A204.1 (cell line): ENCODE data around the gene ADGRF5.

Source experiments
- FAIRE-seq: peaks from 2 replicates; lab custom pipeline; 2012; peaks lifted over from hg19 to GRCh38; lab: Jason Lieb, UNC

The ADGRF5 gene

DNA sequence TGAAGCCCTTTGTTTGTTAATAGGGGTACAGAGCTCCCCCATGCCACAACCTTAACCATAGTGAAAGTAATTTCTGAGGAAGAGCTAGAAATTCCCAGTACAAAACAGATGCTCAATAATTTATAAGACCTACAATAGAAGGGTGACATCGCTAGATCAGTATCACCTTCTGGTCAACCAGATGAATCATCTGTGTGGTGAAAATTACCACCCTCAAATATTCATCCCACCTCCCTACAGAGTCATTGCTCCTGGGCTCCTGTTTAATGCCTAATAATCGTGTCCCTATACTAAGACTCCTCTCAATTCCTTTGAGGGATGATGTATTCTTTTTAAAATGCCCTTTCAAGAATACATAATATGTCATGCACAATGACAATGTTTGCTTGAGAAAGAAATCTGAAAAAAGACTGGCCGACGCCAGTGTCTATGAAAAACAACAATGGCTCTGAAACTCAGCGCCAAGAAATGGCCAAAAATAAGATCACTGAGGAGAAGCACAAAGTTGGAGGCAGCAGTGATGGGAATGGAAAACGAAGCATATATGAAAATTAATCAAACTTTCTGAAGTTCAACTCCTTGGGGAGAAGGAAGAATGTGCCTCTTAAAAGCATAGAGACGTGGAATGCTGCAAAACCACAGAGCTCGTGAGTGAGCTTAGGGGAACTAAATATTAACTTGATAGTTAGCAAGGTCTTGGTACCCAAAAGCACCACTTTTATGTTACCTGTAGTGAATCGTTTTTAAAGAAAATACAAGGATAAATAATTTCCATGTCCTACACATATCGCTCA, 11.0 kb upstream of the ADGRF5 start:
- no peak for FAIRE-seq

DNA sequence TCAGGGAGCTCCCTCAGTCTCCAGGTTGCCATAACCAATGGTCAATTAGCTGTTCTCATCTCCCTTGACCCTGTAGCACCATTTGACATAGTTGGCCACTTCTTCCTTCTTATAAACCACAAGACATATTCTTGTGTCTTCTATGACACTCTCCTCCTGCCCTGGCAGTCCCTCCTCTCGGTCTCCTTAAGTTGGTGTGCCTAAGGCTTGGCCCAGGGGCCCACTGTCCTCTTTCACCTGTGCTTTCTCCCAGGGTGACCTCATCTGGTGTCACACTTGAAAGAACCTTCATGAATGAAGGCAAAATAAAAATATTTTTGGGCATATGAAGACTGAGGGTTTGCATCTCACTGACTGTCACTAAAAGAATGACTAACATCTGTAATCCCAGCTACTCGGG, 9.7 kb upstream of the ADGRF5 start:
- FAIRE-seq, result no peak

DNA sequence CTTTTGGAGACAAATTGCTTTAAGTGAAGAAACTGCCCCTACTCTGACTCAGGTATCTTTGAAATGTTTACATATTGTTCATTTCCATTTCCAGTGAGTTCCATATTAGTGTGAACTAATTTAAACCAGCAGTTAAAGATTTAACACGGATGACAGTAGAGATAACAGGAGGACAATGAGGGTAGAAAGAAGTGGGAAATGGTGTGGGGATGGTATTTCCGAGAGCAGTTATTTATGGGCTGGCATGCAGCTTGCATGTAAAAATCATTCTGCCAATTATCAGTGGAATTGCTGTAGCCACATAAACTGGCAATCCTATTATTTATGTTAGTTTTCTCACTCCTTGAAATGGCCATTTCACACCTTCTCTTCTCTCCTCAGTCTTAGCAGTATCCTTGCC, 8.6 kb upstream of the ADGRF5 start:
- FAIRE-seq, result no peak

DNA sequence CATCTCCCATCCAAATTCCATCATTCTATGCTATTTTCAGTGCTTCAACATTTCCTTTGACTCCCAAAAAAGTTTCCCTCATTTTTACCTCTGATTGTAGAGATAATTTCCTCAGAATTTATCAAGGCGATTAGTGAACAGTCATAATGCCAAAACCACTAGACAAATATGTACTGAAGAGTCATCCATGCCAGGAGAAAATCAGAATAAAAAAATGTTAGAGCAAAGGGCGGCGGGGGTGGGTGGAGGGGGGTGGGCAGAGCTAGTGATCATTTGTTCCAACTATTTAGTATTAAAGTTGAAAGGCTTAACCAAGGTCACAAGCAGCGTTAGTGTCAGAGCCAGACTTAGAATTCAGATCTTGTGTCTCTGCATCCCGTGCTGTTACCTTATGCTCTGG, 5.3 kb upstream of the ADGRF5 start:
- FAIRE-seq, result no peak

DNA sequence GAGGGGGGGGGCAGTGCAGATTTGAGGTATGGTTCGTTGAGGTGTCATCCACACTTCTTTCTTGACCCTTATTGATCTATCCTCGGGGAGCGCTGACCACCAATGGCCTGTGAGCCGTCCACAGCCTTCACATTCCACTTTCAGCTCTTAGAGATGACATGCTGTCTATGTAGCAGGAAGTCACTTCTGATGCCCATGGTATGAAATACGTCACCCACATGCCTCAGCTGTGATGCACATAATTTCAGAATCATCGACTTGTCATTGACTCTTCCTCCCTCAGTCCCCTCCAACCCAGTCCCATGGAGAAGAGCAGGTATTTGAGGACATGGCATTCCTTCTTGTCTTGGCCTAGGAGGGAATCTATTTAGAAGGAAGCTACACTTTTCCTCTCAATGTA, 4.7 kb upstream of the ADGRF5 start:
- no peak for FAIRE-seq

DNA sequence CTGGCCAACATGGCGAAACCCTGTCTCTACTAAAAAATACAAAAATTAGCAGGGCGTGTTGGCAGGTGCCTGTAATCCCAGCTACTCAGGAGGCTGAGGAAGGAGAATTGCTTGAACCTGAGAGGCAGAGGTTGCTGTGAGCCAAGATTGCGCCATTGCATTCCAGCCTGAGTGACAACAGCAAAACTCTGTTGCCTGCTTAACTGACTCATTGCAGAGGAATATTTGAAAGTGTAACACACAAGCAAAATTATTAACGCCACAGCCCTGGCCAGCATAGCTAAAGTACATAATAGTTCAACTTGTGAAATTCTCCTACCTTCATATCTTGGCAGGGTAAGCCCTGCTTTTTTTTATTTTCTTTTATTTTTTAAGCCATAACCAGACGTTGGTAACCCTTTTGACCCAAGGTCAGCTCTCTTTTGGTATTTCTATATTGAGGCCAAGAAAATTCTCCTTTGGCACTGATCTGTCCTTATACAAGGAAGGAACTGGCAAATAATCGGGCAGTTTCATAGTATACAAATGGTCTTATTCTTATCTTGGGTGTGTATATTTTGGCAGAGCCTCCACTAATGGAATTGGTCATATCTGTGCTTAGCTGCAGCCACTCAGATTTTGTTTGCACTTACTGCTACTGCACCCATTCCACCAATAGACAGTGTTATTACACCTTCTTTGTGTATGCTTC, 4.0 kb upstream of the ADGRF5 start:
- no peak for FAIRE-seq

DNA sequence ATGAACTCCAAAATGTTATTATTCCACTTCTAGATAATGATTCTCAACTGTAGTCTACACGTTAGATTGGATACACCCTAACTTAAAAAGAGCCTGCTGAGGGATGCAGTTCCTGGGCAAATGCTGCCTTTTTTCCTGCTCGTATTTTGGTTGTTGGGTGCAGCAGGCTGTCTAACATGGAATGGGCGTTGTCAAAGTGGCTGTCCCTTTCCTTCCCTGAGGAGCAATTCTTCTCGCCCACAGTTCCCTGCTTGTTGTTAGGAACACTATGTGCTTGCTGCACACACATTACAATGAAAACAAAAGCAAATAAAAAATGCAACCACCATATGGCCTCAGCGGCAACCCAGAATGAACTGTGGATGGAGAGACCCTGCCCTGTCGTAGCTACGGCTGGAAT, 1.7 kb upstream of the ADGRF5 start:
- no peak for FAIRE-seq

DNA sequence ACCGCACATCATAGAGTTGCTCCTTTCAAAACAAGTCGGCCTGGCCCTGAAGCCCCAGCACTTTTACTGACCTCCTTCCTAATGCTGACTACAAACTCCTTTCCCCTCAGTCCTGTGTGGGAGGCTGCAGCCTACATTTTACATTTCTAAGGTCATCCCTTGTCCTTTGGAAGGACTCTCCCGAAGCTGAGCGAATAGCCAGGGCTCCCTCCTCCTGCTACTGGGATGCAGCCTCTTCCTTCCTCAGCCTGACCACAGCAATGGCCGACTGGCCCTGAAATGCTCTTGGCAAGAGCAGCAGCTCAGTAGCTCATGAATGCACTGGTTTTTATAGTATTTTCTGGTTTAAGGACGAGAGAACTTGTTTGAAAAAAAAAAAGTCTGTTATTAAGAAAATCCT, 679 bp downstream of the ADGRF5 start:
- no peak for FAIRE-seq

DNA sequence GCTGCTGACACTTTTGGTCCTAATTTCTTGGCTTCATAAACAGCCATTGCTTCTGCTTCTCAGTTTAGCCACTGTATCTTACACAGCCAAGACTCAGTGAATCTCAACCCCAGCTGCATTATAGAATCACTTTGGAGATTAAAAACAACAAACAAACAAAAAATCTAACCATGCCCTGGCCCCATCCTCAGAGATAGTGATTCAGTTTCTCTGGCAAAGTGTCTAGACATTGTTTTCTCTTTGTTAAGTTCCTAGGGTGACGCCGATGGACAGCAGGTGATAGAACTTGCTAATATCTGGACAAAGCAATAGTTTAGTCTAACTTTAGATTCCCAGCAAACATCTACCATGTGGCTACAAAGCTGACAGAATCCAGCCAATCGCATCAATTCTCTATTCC, 2.9 kb downstream of the ADGRF5 start:
- no peak for FAIRE-seq

DNA sequence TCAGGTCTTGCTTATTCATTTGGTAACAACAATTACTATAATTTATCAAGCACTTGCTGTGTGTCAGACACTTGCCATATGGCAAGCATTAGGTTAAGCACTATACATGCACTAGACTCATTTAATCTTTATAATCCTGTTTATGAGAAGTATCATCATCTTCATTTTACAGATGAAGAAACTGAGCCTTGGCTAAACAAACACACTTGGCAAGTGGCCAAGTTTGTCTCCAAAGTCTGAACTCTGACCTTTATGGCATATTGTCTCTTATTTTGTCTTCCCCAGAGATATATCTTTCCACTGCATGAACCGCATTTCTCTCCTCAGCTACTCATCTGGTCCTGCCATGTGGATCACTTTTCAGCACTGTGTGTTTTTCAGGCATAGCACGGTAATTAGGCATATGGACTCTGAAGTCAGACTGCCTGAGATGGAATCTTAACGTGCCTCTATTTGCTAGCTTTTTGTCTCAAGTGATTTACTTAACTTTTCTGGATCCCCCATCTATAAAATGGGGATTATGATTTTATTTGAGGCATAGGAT, 4.7 kb downstream of the ADGRF5 start:
- FAIRE-seq, result no peak

DNA sequence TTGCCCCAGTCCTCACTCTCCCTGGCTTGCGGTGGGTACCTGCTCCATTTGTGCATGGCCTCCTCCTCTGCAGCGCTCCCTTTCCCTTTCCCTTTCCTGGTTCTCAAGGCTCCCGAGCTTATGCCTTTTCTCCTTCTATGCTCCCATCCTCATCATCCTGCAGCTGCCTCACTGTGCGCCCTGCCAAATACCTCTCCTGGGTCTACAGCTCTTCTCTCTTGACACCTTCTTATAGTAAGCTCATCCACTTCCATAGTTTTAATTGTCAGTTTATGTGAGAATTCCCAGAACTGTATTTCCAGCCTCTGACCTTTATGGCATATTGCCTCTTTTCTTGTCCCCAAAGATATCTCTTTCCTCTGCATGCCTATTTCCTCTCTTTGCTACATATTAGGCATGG, 5.9 kb downstream of the ADGRF5 start:
- no peak for FAIRE-seq

DNA sequence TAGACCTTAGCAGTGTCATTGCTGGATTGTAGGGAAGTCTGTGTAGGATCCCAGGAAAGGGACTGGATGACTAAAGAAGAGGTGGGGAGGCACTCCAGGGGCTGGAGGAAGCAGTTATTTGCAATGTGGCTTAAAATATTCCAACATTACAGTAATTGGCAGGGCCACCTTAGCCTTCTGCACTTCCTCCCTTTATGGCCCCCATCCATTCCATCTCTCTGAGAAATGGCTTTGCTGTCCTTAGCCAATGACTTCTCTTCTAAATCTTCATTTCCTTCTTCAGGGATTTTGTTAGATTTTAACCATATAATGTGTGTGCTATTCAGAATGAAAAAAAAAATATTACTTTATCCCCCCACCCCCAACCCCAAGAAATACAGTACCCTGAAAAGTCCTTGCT, 6.4 kb downstream of the ADGRF5 start:
- no peak for FAIRE-seq

DNA sequence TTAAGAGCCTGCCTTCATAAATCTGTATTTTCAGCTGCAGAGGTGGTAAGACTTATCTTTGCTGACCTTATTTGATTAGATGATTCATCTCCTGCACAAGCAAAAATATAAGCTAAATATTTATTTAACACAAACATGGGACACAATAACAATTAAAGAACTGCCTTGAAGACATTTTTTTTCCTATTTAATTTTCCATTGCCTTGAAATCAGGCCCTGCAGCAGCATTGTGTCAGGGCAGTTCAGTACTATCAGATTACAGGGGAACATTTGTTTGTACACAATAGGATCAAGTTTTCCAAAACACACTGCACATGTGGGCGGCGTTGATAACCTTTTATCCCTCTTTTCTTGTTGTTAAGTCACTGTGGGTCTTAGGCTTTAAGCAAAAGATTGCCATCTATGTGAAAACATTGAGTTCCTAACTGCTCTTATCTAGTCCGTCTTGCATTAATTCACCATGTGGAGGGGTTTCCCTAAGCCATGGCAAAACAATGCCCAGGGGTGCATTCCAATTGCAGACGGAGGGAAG, 7.4 kb downstream of the ADGRF5 start:
- FAIRE-seq, result no peak

DNA sequence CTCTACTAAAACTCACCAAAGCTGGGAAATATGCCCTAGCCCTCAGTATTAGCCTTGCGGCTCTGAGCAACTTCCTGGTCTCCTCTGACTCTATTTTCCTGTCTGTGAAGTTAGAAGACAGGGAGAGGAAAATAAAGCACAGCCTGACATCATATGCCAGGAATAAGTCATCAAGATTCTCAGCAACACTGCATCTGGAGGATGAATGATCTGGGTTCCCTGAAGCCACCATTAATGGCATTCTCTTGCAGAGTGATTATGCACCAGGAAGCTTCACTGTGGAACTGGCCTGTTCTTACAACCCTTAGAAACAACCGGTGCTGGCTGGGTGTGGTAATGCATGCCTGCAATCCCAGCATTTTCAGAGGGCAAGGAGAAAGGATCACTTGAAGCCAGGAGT, 12.4 kb downstream of the ADGRF5 start:
- FAIRE-seq, result no peak

DNA sequence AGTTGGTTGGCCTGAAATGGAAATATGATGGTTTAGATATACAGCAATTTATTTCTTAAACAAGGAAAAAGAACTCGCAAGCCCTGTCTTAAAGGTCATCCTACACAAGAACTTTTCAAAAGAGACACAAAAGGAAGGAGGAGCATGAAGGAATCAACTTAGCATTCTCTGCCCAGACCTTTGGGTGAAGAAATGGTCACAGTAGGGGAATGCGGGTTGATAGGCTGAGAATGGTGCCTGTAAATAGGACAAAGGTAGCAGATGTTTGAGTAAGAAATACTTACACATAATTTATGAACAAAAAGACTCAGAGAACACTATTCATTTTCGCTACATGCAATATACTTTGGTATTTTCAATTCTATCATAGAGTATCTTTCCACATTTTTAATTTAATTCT, 15.0 kb downstream of the ADGRF5 start:
- FAIRE-seq, result no peak

DNA sequence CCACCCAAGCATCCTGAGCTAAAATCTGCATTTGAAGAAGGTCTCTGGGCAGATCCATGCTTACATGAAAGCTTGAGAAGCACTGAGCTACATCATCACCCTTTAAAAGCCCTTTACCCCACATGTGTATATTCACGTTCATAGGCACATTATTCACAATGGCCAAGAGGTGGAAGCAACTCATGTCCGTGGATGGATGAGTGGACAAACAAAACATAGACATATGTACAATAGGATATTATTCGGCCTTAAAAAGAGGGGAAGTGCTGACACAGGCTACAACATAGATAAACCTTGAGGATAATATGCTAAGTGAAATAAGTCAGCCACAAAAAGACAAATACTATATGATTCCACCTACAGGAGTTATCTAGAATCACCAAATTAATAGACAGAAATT, 17.6 kb downstream of the ADGRF5 start:
- no peak for FAIRE-seq

DNA sequence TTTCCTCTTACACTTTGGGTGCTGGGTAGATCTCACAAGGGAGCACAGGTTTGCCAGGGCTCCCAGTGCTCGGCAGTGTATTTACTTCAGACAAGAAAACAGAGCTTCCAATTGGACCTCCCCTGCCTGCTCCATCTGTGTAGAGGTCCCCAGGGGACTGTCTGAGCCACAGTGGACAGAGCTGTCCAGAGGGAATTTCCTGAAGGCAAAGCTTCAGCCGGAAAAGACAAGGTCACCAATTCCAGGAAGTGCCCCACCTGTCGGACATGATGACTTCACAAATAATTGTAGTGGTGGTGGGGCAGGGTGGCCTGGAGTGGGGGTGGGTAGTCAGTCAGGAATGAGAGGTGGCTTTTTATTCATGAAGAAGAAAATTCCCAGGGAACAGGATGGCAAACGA, 18.6 kb downstream of the ADGRF5 start:
- no peak for FAIRE-seq

DNA sequence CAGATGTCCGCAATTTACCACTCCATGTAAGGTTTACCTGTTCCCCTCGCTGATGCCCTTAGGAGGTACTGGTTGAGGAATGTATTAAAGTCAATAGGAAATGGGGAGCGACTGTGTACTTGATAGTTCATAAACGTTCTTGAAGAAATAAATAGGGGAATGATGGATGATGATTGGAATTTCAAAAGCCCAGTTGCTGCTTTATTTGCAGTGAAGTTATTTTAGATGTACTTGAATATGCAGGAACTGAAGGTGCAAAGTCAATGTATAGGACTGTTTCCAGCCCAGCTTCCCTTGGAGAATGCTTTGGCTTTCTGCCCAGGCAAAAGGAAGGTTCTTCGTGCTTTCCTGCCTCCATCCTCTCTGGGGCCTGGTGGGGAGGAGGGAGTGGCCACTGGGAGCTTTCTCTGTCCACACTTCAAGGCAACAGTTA, 19.8 kb downstream of the ADGRF5 start:
- FAIRE-seq, result no peak

DNA sequence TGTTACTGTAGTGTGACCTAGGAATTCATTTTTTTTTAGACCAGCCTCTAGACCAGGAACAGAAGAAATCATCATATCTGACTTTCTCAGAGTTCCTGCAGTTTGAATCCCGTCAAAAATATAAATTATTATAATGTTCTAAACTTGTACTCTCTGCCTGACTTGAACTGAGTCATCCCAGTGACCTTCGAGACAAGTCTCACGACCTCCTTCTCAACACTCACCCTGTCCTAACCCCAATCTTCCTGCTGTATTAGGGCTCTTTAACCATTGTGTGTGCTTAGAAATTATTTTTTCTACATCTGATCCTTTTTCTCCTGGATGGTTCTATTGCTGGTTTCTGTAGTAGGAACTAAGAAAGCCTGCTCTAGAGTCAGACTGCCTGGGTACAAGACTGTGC, 21.5 kb downstream of the ADGRF5 start:
- FAIRE-seq, result no peak

DNA sequence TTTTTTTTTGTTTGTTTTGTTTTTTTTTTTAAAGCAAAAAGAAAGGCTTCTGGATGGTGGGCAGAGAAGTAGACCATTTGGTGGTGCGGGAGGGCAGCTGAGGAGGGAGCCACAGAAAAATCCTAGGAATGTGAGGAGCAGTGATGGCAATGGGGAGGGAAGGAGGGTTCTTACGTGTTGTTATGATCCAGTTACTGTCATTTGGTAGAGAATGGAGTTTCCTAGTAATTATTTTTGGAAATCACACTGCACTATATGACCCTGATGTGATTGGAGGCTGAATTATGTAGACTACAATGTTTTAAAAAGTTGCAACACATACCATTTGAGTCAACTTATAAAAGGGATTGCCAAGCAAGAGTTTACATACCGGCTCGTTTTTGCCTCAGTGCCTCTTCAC, 22.1 kb downstream of the ADGRF5 start:
- FAIRE-seq, result no peak

DNA sequence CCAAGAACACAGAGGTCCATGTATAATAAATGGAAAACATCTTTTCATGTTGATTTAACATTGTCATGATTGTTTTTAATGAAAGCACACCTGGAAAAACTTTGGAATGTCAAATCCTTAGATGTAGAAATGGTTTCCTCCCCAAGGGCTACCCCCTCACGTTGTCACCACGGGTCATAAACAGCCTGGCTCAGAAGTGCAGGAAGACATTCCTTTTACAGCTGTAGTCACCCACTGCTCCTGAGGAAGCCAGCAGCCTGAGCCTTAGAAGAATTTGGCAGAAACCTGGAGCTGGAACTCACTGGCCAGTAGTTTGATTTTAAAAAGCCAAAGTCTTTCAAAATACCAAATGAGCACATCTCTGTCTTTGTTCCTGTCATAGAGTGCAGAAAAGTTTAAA, 23.7 kb downstream of the ADGRF5 start:
- FAIRE-seq, result no peak

DNA sequence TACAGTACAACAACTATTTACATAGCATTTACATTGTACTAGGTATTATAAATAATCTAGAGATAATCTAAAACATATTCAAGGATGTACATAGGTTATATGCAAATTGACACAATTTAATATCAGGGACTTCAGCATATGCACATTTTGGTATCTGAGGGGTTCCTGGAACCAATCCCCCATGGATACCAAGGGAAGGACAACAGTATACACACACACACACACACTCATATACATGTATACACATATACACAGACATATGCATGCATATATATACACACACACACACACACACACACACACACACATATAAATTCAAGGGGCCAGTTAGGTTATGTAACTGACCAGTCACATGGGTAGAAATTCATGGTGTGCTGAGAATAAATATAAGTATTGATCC, 24.9 kb downstream of the ADGRF5 start:
- FAIRE-seq, result no peak

DNA sequence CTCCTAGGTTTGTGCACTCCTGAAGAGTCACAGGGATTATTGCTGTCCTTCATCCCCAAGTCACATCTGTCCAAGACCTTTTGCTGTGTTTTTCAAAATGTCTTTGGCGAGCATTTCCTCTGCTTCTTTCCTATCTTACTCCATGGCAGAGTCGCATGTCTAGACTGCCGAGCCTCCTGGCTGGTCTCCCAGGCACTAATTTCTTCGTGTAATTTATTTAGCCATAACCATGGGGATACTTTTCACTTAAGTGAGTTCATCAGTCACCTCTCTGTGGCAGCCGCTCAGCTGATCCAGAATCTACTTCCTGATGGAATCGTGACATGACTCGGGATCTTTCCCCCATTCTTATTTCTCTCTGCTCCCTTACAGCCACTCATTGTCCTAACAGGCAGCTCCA, 25.8 kb downstream of the ADGRF5 start:
- FAIRE-seq, result no peak

DNA sequence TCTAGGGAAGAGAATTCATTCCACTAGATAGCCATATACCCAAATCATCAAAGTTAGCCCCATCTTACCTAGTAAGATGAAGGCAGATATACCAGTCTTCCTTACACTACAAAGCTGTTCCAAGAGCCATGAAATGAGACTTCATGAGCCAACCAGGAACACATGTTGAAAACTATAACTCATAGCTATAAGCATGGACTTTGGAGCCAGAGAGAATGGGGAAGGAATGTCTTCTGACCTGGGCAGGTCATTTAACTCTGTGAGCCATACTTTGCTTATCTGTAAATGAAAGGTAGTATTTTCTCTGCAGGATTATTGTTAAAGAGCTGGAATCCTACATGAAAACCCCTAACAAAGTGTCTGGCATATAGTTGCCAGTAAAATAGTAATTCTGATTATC, 27.3 kb downstream of the ADGRF5 start:
- no peak for FAIRE-seq
